ENCODE results near the gene PRKCH. TPM values are rescaled to one million over a fixed set of nuclear protein-coding genes. Genes with fewer than 3 reads are reported as not detected.

Gene PRKCH
- total RNA-seq, 1 experiment from 2014 or later, result 10.3 TPM

DNA sequence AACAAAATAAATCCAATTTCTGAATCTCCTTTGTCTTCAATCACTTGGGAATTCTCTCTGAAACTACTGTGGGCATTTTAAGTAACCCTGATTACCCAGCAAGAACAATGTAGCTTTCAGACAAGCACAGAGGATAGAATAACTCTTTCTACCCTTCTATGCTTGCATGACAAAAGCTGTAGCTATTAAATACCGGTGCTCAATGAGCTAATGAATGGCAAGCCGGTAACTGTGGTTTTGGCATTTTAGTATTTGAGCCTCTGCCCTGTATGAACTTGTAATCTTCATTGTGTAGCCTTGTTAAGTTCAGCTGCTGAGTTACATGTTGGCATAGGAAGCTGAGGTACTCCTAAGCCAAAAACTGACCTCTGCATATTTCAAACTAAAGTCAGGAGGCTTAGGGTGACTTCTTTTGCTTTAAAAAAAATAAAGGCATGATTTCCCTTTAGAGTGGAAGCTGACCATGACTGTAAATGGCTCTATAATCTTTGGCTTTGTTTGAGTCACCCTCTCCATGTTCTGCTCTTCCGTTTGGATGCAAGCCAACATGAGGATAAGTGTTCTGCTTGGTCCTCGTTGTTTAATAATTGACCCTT lies 202.9 kb downstream of the PRKCH start:
- DNase-seq (ENCODE audit: low spot score) (no peak), ATAC-seq (no peak)
- Mint-ChIP-seq H3K36me3 (no peaks in the 10 kb centered on the region), H3K4me1 (peaks cover 28% of the 10 kb centered on the region), H3K9me3 (no peaks in the 10 kb centered on the region), H3K4me3 (no peak overlapping the region), H3K27me3 (ENCODE audit: low read depth) (no peaks in the 10 kb centered on the region; the same call in 1 of the 2 replicates), H3K27ac (no peak overlapping the region)
- ChIA-PET CTCF (no interaction called here), POLR2A (no interaction called here)
- TF ChIP-seq, protein P1, sequence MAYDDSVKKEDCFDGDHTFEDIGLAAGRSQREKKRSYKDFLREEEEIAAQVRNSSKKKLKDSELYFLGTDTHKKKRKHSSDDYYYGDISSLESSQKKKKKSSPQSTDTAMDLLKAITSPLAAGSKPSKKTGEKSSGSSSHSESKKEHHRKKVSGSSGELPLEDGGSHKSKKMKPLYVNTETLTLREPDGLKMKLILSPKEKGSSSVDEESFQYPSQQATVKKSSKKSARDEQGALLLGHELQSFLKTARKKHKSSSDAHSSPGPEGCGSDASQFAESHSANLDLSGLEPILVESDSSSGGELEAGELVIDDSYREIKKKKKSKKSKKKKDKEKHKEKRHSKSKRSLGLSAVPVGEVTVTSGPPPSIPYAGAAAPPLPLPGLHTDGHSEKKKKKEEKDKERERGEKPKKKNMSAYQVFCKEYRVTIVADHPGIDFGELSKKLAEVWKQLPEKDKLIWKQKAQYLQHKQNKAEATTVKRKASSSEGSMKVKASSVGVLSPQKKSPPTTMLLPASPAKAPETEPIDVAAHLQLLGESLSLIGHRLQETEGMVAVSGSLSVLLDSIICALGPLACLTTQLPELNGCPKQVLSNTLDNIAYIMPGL (CRISPR knock-in tag; IDR thresholded peaks at IDR 0.05), result no peak
- TF ChIP-seq GRHL2 (CRISPR knock-in tag; IDR thresholded peaks at IDR 0.05; ENCODE audit: insufficient replicate concordance, severe bottlenecking) (no peak), OVOL2 (CRISPR knock-in tag; IDR thresholded peaks at IDR 0.05; ENCODE audit: borderline replicate concordance) (no peak), FOXK1 (CRISPR knock-in tag; IDR thresholded peaks at IDR 0.05) (no peak), TP53 (CRISPR knock-in tag; IDR thresholded peaks at IDR 0.05) (no peak), ZBTB21 (CRISPR knock-in tag; IDR thresholded peaks at IDR 0.05; ENCODE audit: borderline replicate concordance) (no peak), RELA (CRISPR knock-in tag; IDR thresholded peaks at IDR 0.05; ENCODE audit: borderline replicate concordance) (no peak), SP1 (CRISPR knock-in tag; conservative IDR thresholded peaks at IDR 0.05) (no peak), CBFB (CRISPR knock-in tag; IDR thresholded peaks at IDR 0.05; ENCODE audit: low read depth) (no peak), CREB1 (CRISPR knock-in tag; IDR thresholded peaks at IDR 0.05) (no peak), JUN (CRISPR knock-in tag; IDR thresholded peaks at IDR 0.05) (no peak), ESRRA (CRISPR knock-in tag; IDR thresholded peaks at IDR 0.05; ENCODE audit: borderline replicate concordance) (no peak), MXD4 (CRISPR knock-in tag; IDR thresholded peaks at IDR 0.05; ENCODE audit: borderline replicate concordance) (no peak)
- TF ChIP-seq, protein P2, sequence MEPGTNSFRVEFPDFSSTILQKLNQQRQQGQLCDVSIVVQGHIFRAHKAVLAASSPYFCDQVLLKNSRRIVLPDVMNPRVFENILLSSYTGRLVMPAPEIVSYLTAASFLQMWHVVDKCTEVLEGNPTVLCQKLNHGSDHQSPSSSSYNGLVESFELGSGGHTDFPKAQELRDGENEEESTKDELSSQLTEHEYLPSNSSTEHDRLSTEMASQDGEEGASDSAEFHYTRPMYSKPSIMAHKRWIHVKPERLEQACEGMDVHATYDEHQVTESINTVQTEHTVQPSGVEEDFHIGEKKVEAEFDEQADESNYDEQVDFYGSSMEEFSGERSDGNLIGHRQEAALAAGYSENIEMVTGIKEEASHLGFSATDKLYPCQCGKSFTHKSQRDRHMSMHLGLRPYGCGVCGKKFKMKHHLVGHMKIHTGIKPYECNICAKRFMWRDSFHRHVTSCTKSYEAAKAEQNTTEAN (CRISPR knock-in tag; IDR thresholded peaks at IDR 0.05), result no peak
- TF ChIP-seq, protein P3, sequence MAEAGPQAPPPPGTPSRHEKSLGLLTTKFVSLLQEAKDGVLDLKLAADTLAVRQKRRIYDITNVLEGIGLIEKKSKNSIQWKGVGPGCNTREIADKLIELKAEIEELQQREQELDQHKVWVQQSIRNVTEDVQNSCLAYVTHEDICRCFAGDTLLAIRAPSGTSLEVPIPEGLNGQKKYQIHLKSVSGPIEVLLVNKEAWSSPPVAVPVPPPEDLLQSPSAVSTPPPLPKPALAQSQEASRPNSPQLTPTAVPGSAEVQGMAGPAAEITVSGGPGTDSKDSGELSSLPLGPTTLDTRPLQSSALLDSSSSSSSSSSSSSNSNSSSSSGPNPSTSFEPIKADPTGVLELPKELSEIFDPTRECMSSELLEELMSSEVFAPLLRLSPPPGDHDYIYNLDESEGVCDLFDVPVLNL (CRISPR knock-in tag; IDR thresholded peaks at IDR 0.05; ENCODE audit: borderline replicate concordance, low read depth), result no peak

DNA sequence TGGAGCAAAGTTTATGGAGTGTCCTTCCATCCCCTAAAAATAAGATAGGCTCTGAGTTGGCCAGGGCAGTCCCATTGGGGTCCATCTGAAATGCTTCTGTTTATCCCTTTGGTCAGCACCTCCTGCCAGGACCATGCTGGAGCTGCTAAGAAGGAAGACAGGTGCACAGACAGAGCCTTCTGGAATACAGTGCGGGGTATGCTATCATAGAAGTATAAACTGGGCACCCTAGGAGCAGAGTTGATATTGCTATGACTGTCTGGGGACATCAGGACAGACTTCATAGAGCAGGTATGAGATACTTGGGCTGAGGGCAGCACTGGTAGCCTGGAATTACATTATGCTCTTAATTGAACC lies 203.5 kb downstream of the PRKCH start:
- no peaks in the 10 kb centered on the region; the same call in 1 of the 2 replicates for H3K27me3 Mint-ChIP-seq (ENCODE audit: low read depth)
- H3K4me3 Mint-ChIP-seq, result no peak overlapping the region
- H3K36me3 Mint-ChIP-seq, result no peaks in the 10 kb centered on the region
- H3K4me1 Mint-ChIP-seq, result peaks cover 28% of the 10 kb centered on the region
- ChIA-PET POLR2A (interaction anchor here (0.5 kb wide), 1 partner anchor 787 kb away, joined by 5 read pairs; no protein-coding TSS in a partner anchor), CTCF (no interaction called here)
- DNase-seq (ENCODE audit: low spot score) (no peak), ATAC-seq (no peak)
- no peak overlapping the region for H3K27ac Mint-ChIP-seq
- H3K9me3 Mint-ChIP-seq, result no peaks in the 10 kb centered on the region
- TF ChIP-seq FOXK1 (CRISPR knock-in tag; IDR thresholded peaks at IDR 0.05), result no peak
- TF ChIP-seq, protein P4, sequence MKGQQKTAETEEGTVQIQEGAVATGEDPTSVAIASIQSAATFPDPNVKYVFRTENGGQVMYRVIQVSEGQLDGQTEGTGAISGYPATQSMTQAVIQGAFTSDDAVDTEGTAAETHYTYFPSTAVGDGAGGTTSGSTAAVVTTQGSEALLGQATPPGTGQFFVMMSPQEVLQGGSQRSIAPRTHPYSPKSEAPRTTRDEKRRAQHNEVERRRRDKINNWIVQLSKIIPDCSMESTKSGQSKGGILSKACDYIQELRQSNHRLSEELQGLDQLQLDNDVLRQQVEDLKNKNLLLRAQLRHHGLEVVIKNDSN (CRISPR knock-in tag; IDR thresholded peaks at IDR 0.05), result no peak
- TF ChIP-seq, protein P5, sequence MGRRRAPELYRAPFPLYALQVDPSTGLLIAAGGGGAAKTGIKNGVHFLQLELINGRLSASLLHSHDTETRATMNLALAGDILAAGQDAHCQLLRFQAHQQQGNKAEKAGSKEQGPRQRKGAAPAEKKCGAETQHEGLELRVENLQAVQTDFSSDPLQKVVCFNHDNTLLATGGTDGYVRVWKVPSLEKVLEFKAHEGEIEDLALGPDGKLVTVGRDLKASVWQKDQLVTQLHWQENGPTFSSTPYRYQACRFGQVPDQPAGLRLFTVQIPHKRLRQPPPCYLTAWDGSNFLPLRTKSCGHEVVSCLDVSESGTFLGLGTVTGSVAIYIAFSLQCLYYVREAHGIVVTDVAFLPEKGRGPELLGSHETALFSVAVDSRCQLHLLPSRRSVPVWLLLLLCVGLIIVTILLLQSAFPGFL (CRISPR knock-in tag; IDR thresholded peaks at IDR 0.05; ENCODE audit: borderline replicate concordance), result no peak
- TF ChIP-seq, protein P6, sequence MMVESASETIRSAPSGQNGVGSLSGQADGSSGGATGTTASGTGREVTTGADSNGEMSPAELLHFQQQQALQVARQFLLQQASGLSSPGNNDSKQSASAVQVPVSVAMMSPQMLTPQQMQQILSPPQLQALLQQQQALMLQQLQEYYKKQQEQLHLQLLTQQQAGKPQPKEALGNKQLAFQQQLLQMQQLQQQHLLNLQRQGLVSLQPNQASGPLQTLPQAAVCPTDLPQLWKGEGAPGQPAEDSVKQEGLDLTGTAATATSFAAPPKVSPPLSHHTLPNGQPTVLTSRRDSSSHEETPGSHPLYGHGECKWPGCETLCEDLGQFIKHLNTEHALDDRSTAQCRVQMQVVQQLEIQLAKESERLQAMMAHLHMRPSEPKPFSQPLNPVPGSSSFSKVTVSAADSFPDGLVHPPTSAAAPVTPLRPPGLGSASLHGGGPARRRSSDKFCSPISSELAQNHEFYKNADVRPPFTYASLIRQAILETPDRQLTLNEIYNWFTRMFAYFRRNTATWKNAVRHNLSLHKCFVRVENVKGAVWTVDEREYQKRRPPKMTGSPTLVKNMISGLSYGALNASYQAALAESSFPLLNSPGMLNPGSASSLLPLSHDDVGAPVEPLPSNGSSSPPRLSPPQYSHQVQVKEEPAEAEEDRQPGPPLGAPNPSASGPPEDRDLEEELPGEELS (CRISPR knock-in tag; IDR thresholded peaks at IDR 0.05), result no peak
- TF ChIP-seq, protein P3 (CRISPR knock-in tag; IDR thresholded peaks at IDR 0.05; ENCODE audit: borderline replicate concordance, low read depth), result no peak
- TF ChIP-seq, protein P7, sequence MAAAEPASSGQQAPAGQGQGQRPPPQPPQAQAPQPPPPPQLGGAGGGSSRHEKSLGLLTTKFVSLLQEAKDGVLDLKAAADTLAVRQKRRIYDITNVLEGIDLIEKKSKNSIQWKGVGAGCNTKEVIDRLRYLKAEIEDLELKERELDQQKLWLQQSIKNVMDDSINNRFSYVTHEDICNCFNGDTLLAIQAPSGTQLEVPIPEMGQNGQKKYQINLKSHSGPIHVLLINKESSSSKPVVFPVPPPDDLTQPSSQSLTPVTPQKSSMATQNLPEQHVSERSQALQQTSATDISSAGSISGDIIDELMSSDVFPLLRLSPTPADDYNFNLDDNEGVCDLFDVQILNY (CRISPR knock-in tag; IDR thresholded peaks at IDR 0.05), result no peak
- TF ChIP-seq TEAD1 (CRISPR knock-in tag; IDR thresholded peaks at IDR 0.05), result no peak

All from WTC11 (cell line).